HG03460 (cell line): ENCODE results near the gene THSD4.

Experiments used
- ATAC-seq: cut with Tn5 transposase; IDR thresholded peaks from one replicate; pipeline ENCODE4 v1.9.1; 2021; ENCODE audit not compliant: unreplicated experiment

Gene THSD4

GRCh38 chr15:71597126-71597525 is 481.9 kb downstream of the THSD4 start:
- no peak for ATAC-seq

- ATAC-seq = no peak
Observed at GRCh38 chr15:71597637-71598036, 482.4 kb downstream of the THSD4 start.

GRCh38 chr15:71598741-71599140 is 483.5 kb downstream of the THSD4 start:
- no peak for ATAC-seq

GRCh38 chr15:71599418-71600151 is 484.3 kb downstream of the THSD4 start:
- no peak for ATAC-seq

- ATAC-seq = no peak
Observed at GRCh38 chr15:71600237-71600636, 485.0 kb downstream of the THSD4 start.

GRCh38 chr15:71601038-71601834 is 486.0 kb downstream of the THSD4 start:
- no peak for ATAC-seq

GRCh38 chr15:71603379-71603778 is 488.1 kb downstream of the THSD4 start:
- ATAC-seq = no peak

- no peak for ATAC-seq
Observed at GRCh38 chr15:71607383-71607782, 492.1 kb downstream of the THSD4 start.

- no peak for ATAC-seq
Observed at GRCh38 chr15:71610728-71611552, 495.7 kb downstream of the THSD4 start.

- ATAC-seq = no peak
Observed at GRCh38 chr15:71611553-71612396, 496.5 kb downstream of the THSD4 start.

GRCh38 chr15:71612397-71612722 is 497.1 kb downstream of the THSD4 start:
- ATAC-seq = no peak

GRCh38 chr15:71612869-71613268 is 497.6 kb downstream of the THSD4 start:
- ATAC-seq = no peak

- no peak for ATAC-seq
Observed at GRCh38 chr15:71623111-71623510, 507.8 kb downstream of the THSD4 start.

- ATAC-seq = no peak
Observed at GRCh38 chr15:71626596-71627088, 511.4 kb downstream of the THSD4 start.

GRCh38 chr15:71627188-71627587 is 511.9 kb downstream of the THSD4 start:
- ATAC-seq = no peak

- no peak for ATAC-seq
Observed at GRCh38 chr15:71627604-71628003, 512.3 kb downstream of the THSD4 start.

GRCh38 chr15:71628988-71629770 is 513.9 kb downstream of the THSD4 start:
- no peak for ATAC-seq

- ATAC-seq = no peak
Observed at GRCh38 chr15:71629781-71630474, 514.7 kb downstream of the THSD4 start.

- no peak for ATAC-seq
Observed at GRCh38 chr15:71630475-71630809, 515.2 kb downstream of the THSD4 start.
